ES-I3 (cell line): Measurements from ENCODE around the gene VPS4B.
"Not testable (repeated sequence)": the region's sequence is repeated elsewhere in the genome, so short reads cannot be mapped to it uniquely, and the experiment has no call there.

ENCODE experiments used
- H3K36me3 ChIP-seq: 2 replicates; pipeline ENCODE4 v1.6.1; 2013; ENCODE audit warnings: mild to moderate bottlenecking, low read length, control low read depth, moderate library complexity; ENCODE audit not compliant: insufficient read depth
- H3K4me1 ChIP-seq: 2 replicates; pipeline ENCODE4 v1.6.1; 2013; ENCODE audit warnings: mild to moderate bottlenecking, control low read depth, low read length; ENCODE audit not compliant: insufficient read depth
- H3K9ac ChIP-seq: 2 replicates; pipeline ENCODE4 v1.6.1; 2013; ENCODE audit warnings: low read depth, mild to moderate bottlenecking, low read length, moderate library complexity
- H3K9me3 ChIP-seq: 2 replicates; pipeline ENCODE4 v1.6.1; 2013; ENCODE audit warnings: mild to moderate bottlenecking, low read length, moderate library complexity; ENCODE audit not compliant: control insufficient read depth, insufficient read depth

VPS4B gene

DNA sequence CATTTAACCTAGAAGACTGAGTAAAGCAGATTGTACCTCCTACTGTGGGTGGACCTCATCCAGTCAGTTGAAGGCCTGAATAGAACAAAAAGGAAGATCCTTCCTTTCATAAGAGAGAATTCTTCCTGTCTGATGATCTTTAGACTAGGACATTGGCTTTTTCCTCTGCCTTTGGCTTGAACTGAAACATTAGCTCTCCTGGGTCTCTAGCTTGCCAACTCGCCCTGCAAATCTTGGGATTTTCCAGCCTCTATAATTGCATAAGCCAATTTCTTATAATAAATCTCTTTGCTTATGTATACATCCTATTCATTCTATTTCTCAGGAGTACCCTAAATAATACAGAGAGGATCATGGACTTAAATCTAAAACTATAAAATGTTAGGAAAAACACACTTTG, 49.1 kb downstream of the VPS4B start:
- Histone ChIP-seq H3K4me1 (no peaks in the 10 kb centered on the region), H3K36me3 (no peaks in the 10 kb centered on the region), H3K9me3 (peaks cover 3% of the 10 kb centered on the region; the same call in 1 of the 2 replicates), H3K9ac (no peak overlapping the region)

- no peaks in the 10 kb centered on the region for H3K9me3 ChIP-seq
- H3K4me1 ChIP-seq: no peaks in the 10 kb centered on the region
- no peaks in the 10 kb centered on the region for H3K36me3 ChIP-seq
- no peak overlapping the region for H3K9ac ChIP-seq
Observed at GRCh38 chr18:63368611-63369010, 53.7 kb downstream of the VPS4B start.

DNA sequence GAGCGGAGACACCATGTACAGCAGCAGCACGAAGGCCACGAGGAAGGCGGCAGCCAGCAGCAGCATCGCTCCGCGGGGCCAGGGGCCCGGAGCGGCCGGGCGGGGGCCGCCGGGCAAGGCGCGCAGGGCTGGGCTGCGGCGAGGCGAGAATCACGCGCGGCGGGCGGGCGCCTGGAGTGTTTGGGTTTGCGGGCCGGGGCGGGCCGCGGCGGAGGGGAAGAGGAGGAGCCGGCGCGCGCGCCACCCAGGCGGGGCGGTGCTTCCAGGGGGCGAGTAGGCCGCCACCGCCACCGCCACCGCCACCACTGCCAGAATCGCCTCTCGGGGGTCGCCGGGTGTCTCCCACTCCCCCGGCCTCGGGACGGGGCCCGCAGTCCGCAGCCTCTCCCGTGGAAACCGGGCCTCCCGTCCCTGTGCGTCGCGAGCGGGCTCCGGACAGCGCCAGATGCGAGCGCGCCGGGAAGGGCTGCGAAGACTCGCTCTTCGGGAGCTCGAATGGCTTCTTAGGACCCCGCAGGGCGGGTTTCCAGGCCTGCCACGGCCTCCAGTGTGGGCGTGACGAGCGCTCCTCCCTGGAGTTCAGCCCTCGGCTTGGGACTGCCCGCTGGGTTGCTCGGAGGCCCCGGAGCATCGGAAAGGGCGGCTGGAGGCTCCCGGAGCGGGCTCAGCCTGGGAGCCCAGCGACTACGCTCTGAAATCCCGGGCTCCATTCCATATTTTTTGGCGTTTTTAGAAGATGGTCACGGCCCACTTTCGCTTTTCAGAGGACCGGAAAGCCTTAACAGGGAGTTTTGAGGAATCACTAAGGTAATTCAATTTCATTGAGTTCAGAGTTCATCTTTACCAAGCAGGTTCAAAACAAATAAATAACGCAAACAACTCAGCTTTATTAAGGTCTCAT, 55.0 kb downstream of the VPS4B start, which contains the start of gene KDSR:
KDSR (minus strand) TSS at position 154 of the 901 bp plus-strand sequence; CDS start at position 66, 88 bp downstream.
- Histone ChIP-seq H3K9ac (peak within 1 kb of the TSS; percentile 89), H3K36me3 (peaks cover 7% of the 10 kb centered on the region; the same call in 1 of the 2 replicates), H3K4me1 (no peaks in the 10 kb centered on the region), H3K9me3 (no peaks in the 10 kb centered on the region)

GRCh38 chr18:63366213-63367052, 55.8 kb downstream of the VPS4B start:
- Histone ChIP-seq H3K9me3 (no peaks in the 10 kb centered on the region), H3K4me1 (no peaks in the 10 kb centered on the region), H3K9ac (peak overlapping the region; percentile 89), H3K36me3 (peaks cover 10% of the 10 kb centered on the region; the same call in 1 of the 2 replicates)

DNA sequence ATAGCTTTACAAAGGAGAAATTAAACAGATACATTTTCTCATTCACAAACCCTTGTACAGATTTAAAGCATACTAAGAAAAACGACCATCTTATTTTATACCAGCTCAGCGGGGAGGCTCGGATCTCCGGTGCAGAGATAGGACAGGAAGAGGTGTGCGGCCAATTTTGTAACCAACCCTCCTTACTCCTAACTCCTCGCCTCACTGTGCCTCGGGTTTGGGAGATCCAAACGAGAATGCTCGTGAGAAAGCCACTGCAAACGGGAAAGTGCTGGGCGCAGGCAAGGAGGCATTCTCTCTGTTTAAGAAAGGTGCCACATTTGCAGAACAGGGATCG, 56.4 kb downstream of the VPS4B start:
- peaks cover 15% of the 10 kb centered on the region; the same call in 1 of the 2 replicates for H3K36me3 ChIP-seq
- peak overlapping the region; percentile 89 for H3K9ac ChIP-seq
- H3K9me3 ChIP-seq: no peaks in the 10 kb centered on the region
- H3K4me1 ChIP-seq: no peaks in the 10 kb centered on the region

DNA sequence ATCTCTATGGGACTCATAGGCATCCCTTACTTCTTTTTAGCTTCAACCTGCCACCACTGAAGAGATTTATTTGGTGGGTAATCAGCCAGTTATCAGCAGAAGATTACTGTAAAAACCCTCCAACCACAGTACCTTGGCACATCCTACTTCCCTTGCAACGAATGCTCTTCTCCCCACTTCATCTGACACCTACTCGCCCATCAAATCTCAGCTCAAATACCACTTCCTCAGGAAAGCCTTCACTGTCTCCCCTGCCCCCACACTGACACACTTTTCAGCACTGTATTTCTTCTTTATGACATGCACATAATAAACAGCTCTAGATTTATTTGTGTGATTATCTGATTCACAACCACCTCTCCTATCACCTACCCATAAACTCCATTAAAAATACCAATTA, 58.3 kb downstream of the VPS4B start:
- Histone ChIP-seq H3K9ac (no peak overlapping the region), H3K9me3 (no peaks in the 10 kb centered on the region), H3K4me1 (no peaks in the 10 kb centered on the region), H3K36me3 (peaks cover 15% of the 10 kb centered on the region; the same call in 1 of the 2 replicates)

- peaks cover 15% of the 10 kb centered on the region; the same call in 1 of the 2 replicates for H3K36me3 ChIP-seq
- H3K4me1 ChIP-seq, H3K9ac ChIP-seq, H3K9me3 ChIP-seq: not testable (repeated sequence)
Observed at GRCh38 chr18:63363420-63363819, 58.9 kb downstream of the VPS4B start.

DNA sequence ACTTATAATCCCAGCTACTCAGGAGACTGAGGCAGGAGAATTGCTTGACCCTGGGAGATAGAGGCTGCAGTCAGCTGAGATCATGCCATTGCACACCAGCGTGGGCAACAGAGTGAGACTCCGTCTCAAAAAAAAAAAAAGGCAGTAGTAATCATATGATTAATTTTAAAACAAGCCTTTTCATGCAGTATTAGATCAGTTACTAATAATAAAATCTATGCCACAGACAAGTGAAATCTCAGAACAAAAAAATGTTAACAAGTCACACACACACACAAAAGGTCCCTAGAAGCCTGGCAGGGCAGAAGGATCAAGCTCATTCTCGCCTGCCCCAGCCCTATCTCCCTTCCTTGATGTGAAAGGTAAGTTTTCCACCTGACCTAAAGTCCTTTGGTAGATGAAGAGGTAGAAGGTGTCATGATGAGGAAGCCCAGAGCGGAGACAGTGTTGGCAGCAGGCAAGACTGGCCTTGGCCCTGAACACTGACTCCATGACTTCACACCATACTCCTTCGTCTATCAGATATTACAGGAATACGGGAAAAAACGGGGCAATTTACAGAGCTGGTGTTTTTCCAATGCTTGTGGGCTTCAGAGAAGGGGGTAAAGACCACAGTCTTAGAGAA, 65.9 kb downstream of the VPS4B start:
- H3K9ac ChIP-seq: no peak overlapping the region
- H3K4me1 ChIP-seq: no peaks in the 10 kb centered on the region
- peaks cover 26% of the 10 kb centered on the region for H3K36me3 ChIP-seq
- no peaks in the 10 kb centered on the region for H3K9me3 ChIP-seq

DNA sequence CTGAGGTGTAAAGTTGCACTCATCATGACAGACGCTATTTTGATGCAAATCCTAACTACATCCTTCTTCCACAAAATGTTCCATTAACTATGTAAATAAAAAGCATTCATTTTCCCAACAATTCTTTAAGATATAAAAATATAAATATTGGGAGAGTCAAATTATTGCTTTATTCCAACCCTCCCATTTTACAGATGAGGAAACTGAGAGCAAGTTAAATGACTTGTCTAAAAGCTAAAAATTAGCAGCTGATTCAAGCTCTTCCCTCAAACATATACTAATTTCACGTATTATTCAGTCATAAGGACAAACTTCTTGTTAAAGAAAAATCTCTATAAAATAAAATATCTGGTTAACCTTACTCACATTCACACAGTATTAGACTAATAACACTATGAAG, 72.0 kb downstream of the VPS4B start:
- Histone ChIP-seq H3K9ac (no peak overlapping the region), H3K36me3 (peaks cover 35% of the 10 kb centered on the region), H3K9me3 (no peaks in the 10 kb centered on the region)

DNA sequence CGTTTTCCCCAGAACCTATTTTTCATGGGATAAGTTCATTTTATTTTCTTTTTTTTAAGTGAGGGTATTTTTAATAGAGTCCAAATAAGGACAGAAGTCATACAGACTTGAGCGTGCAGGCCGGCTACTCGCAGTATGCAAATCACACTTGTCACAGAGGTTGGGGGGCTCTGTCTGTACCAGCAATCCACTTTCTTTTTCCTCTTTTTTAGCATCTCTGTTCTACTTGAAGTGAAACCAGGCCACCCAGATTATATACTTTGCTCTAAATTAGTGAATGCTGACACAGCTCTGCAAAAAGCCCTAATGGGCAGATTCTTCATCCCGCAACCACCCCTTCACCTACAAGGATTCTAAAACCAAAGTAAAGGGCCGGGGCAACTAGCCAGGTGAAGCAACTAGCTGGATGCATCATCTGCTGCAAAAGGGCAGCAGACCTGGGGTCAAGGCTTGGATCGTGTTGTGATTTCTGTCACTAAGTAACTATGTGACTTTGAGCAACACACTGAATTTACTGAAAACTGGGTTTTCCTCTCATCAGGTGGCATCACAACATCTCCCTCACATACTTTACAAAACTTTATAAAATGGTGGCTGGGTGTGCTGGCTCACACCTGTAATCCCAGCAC, 73.7 kb downstream of the VPS4B start:
- H3K36me3 ChIP-seq: peaks cover 23% of the 10 kb centered on the region

More for the DNA sequence above, 72.0 kb downstream of the VPS4B start:
- H3K4me1 ChIP-seq: no peaks in the 10 kb centered on the region

GRCh38 chr18:63346480-63347183, 75.6 kb downstream of the VPS4B start:
- no peak overlapping the region for H3K9ac ChIP-seq
- H3K36me3 ChIP-seq: peaks cover 16% of the 10 kb centered on the region
- H3K9me3 ChIP-seq: no peaks in the 10 kb centered on the region
- no peaks in the 10 kb centered on the region for H3K4me1 ChIP-seq

More for the DNA sequence above, 73.7 kb downstream of the VPS4B start:
- H3K9ac ChIP-seq: no peak overlapping the region
- H3K4me1 ChIP-seq: no peaks in the 10 kb centered on the region
- H3K9me3 ChIP-seq: no peaks in the 10 kb centered on the region

- Histone ChIP-seq H3K9ac (no peak overlapping the region), H3K36me3 (peaks cover 12% of the 10 kb centered on the region), H3K9me3 (no peaks in the 10 kb centered on the region), H3K4me1 (peaks cover under 1% of the 10 kb centered on the region; the same call in 1 of the 2 replicates)
Observed at GRCh38 chr18:63346031-63346430, 76.2 kb downstream of the VPS4B start.

- Histone ChIP-seq H3K36me3 (peaks cover 9% of the 10 kb centered on the region), H3K4me1 (peaks cover 10% of the 10 kb centered on the region), H3K9me3 (no peaks in the 10 kb centered on the region), H3K9ac (no peak overlapping the region)
Observed at GRCh38 chr18:63344918-63345317, 77.4 kb downstream of the VPS4B start.
